Activated CD8-positive, alpha-beta memory T cell treated with anti-CD3 and anti-CD28 coated beads for 36 hours (primary cell): ENCODE measurements around the gene CASP9. TPM values are rescaled to one million over a fixed set of nuclear protein-coding genes. Genes with fewer than 3 reads are reported as not detected.

ENCODE experiments used
- CTCF ChIA-PET: fragments of 350-600 bp; sonication (Branson Sonifier 250); formaldehyde crosslinking; loops from one replicate; lab custom pipeline; 2021; ENCODE audit warnings: antibody characterized with exemption; lab: Charles Lee
- POLR2A ChIA-PET: fragments of 350-600 bp; sonication (Branson Sonifier 250); formaldehyde crosslinking; loops from one replicate; lab custom pipeline; 2021; ENCODE audit warnings: antibody characterized with exemption; lab: Charles Lee
- total RNA-seq, 2 experiments: library from RNA; stranded (reverse); gene quantifications; one replicate each; pipeline ENCODE4 v1.2.3, GENCODE V29; 2021

CASP9 gene
- total RNA-seq, 2 experiments from 2014 or later, result 8.3 to 9.2 TPM

GRCh38 chr1:15454256-15454655 lies 69.8 kb downstream of the CASP9 start:
- CTCF ChIA-PET, result no interaction called here
- POLR2A ChIA-PET, result no interaction called here

DNA sequence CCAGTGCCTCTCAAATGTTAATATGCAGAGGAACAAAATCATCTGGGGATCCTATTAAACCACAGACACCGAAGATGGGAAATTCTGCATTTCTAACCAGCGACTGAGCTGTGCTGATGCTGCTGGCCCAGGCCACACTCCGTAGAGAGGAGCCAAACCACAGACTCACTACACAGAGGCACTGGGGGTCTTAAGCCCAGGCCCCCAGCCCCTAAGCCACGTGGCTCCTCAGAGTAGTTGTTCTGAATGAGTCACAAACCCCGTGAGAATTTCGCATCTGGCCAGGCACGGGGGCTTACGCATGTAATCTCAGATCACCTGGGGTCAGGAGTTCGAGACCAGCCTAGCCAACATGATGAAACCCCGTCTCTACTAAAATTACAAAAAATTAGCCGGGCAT lies 70.3 kb downstream of the CASP9 start:
- CTCF ChIA-PET, result no interaction called here
- POLR2A ChIA-PET, result no interaction called here

DNA sequence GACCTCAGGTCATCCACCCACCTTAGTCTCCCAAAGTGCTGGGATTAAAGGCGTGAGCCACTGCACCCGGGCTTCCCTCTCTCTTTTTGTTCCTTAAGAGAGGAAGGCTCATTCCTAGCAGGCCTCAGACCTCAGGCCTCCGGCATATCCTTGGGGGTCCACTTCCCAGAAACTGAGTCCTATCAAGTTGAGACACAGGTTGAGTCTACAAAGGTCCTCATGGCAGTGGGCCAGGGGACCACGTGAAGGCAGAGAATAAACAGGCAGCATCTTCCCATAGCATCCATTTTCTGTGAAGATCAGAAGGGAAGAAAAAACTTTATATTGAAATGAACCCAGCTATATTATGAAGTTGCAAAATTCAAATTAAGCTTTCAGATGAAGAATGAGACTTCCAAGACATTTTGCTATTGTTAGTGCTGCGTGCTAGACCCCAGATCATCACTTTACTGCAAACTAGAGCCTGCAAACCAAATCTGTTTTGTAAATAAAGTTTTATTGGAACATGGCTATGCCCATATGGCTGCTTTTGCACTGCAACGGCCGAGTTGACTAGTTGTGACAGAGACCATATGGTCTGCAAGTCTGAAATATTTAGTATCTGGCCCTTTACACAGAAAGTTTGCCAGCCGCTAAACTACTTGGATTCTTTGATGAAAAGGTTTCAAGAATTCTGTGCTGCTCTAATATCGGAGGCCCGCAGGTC lies 71.0 kb downstream of the CASP9 start:
- ChIA-PET POLR2A (no interaction called here), CTCF (no interaction called here)

DNA sequence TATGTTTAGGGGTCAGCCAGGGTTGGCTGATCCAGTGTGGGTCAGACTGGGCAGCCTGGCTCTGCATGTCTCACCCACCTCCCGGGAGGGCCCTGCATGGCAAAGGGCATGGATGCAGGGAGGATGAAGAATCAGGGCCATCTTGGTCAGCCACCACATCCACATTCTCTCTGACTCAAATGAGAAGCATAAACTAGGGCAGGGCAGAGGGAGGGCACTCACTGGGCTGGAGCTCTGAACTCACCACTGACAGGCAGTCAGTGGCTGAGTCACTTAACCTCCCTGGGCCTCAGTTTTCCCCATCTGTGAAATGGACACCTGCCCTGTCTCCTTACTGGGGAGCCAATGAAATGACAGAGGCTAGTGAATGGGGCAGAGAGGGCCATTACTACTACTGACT lies 71.8 kb downstream of the CASP9 start:
- POLR2A ChIA-PET, result no interaction called here
- CTCF ChIA-PET, result interaction anchor here (0.6 kb wide), 1 partner anchor 15 kb away, joined by 3 read pairs; no protein-coding TSS in a partner anchor

DNA sequence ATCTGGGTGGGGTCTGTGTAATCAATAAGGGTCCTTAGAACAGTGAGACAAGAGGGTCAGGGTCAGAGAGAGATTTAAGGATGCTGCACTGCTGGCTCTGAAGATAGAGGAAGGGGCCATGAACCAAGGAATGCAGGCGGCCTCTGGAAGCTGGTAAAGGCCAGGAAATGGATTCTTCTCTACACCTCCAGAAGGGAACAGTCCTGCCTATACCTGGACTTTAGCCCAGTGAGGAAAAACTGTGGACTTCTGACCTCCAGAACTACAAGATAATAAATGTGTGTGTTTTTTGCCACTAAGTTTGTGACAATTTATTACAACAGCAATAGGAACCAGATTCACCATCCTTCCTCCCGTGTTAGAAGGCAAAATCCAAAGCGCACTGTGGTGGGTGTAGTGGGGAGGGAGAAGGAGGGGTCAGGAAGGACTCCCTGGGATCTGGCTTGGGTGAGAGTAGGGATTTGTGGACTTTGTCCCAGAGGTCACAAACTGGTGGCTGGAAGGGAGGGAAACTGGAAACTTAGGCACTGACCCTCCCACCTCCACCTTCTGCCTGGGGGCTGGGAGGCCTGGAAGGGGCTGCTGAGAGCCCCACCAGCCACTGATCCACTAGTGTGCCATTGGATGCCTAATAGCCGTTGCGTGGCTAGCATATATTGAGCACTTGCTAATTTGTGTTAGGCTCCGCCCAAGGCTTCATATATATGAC lies 72.8 kb downstream of the CASP9 start:
- POLR2A ChIA-PET, result no interaction called here

DNA sequence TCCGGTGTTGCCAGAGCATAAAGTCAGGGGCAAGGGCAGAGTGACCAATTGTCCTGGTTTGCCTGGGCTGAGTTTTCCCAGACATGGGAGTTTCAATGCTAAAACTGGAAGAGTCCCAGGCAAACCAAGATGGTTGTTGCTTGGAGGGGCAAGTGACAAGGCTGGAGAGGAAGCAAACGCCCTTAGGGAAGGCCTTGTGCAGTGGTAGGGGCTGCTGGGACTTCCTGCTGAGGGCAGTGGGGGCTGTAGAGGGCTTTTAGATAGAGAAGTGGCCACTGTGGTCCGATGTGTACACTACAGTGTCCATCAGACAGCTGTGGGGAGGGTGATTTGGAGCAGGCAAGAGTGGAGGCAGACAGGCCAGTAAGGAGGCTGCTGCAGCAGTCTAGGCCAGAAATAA lies 74.4 kb downstream of the CASP9 start:
- POLR2A ChIA-PET, result no interaction called here
- CTCF ChIA-PET, result interaction anchor here (0.6 kb wide), 1 partner anchor 22 kb away, joined by 3 read pairs; no protein-coding TSS in a partner anchor

More for the DNA sequence above, 72.8 kb downstream of the CASP9 start:
- CTCF ChIA-PET, result interaction anchor here (0.6 kb wide), 1 partner anchor 128 kb away, joined by 3 read pairs; no protein-coding TSS in a partner anchor

GRCh38 chr1:15448877-15449462 lies 75.0 kb downstream of the CASP9 start:
- POLR2A ChIA-PET, result no interaction called here
- CTCF ChIA-PET, result interaction anchor here (0.6 kb wide), 1 partner anchor 23 kb away, joined by 3 read pairs; no protein-coding TSS in a partner anchor

GRCh38 chr1:15446212-15446611 lies 77.8 kb downstream of the CASP9 start:
- ChIA-PET POLR2A (no interaction called here), CTCF (interaction anchor here (1.4 kb wide), 1 partner anchor 16 kb away, joined by 3 read pairs; no protein-coding TSS in a partner anchor)

GRCh38 chr1:15445390-15446122 lies 78.5 kb downstream of the CASP9 start:
- POLR2A ChIA-PET, result no interaction called here
- CTCF ChIA-PET, result interaction anchor here (0.9 kb wide), 1 partner anchor 14 kb away, joined by 3 read pairs; no protein-coding TSS in a partner anchor

DNA sequence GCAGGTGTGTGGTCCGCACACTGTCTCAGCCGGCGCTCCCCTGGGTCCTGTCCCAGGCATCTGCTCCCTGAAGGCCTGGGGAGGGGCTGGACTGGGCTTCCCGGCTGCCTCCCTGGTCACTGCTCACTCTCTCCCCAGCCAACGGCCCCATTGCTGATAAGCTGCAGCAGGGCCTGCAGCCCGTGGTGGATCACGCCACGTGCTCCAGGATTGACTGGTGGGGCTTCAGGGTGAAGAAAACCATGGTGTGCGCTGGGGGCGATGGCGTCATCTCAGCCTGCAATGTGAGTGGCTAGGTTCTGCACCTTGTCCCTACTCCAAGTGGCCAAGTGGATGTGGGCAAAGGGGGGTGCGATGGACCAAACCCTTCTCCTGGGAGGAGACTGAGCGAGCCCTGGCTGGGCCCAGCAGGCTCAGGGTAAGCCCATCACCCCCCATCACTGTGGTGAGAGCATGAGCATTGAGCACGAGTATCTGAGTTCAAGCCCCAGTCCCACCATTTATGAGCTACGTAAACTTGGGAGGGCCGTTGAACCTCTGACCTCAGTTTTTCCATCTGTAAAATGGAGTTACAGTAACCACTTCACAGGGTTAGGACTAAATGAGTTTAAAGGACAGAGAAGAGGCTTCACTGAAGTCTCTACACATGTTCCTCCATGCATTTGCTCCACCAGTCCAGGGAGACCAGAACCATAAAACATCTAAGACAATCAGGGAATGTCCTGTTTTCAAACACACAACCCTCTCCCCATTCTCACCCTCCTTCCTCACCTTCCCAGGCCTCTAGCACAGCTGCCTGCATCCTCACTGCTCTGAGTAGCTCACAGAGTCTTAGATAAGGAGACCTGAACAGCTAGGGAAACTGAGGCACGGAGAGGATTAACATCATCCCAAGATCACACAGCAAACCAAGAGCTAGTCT lies 79.3 kb downstream of the CASP9 start:
- ChIA-PET POLR2A (no interaction called here), CTCF (interaction anchor here (0.9 to 1.0 kb wide), 2 partner anchors 13 to 14 kb away, joined by 3 to 4 read pairs; no protein-coding TSS in a partner anchor)

GRCh38 chr1:15443281-15443680 lies 80.7 kb downstream of the CASP9 start:
- CTCF ChIA-PET, result interaction anchor here (0.6 kb wide), 1 partner anchor 115 kb away, joined by 3 read pairs; no protein-coding TSS in a partner anchor
- POLR2A ChIA-PET, result no interaction called here

GRCh38 chr1:15442759-15443158 lies 81.3 kb downstream of the CASP9 start:
- POLR2A ChIA-PET, result no interaction called here
- CTCF ChIA-PET, result interaction anchor here (0.6 kb wide), 1 partner anchor 115 kb away, joined by 3 read pairs; no protein-coding TSS in a partner anchor

DNA sequence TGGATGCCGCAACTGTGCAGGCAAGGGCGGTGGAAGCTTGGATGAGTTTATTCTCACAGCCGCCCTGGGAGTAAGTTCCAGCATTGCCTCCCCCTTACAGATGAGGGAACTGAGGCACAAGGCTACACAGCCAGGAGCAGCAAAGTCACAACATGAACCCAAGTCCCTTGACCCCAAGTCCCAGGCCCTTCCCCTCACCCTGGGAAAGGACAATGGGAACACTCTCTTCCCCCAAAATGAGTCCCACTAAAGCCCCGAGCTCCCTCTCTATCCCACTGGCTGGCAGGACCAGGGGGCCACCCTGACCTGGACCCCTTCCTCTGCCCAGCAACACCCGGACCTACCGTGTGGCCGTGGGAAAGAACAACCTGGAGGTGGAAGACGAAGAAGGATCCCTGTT lies 81.9 kb downstream of the CASP9 start:
- POLR2A ChIA-PET, result no interaction called here
- CTCF ChIA-PET, result interaction anchor here (0.8 kb wide), 1 partner anchor 11 kb away, joined by 3 read pairs; no protein-coding TSS in a partner anchor

Other genes with a start within 250 kb of the CASP9 start
- gene EFHD2, start 114.3 kb downstream of the CASP9 start, total RNA-seq, result 10 to 100 TPM; 66.8 to 67.5 TPM
- gene CTRC, start 85.8 kb downstream of the CASP9 start, total RNA-seq, result not detected
- not detected for gene CELA2A, start 67.5 kb downstream of the CASP9 start, total RNA-seq
- not detected for gene CELA2B, start 48.1 kb downstream of the CASP9 start, total RNA-seq
- gene DNAJC16, start 2.6 kb upstream of the CASP9 start, total RNA-seq, result 10 to 100 TPM; 17.1 to 17.4 TPM
- gene AGMAT, start 60.8 kb upstream of the CASP9 start, total RNA-seq, result 10 to 100 TPM; 19.6 to 20.3 TPM
- 10 to 100 TPM; 45.2 to 47.1 TPM for gene DDI2, start 93.2 kb upstream of the CASP9 start, total RNA-seq
- gene PLEKHM2, start 160.1 kb upstream of the CASP9 start, total RNA-seq, result 10 to 100 TPM; 52.0 to 53.8 TPM
- under 1 TPM; 0.75 to 0.80 TPM for gene SLC25A34, start 212.0 kb upstream of the CASP9 start, total RNA-seq
- gene TMEM82, start 218.3 kb upstream of the CASP9 start, total RNA-seq, result not detected
- gene FBLIM1, start 234.6 kb upstream of the CASP9 start, total RNA-seq, result not detected